GM18505 (cell line): ENCODE data around the gene MAFG.

Source experiments
- ATAC-seq: cut with Tn5 transposase; IDR thresholded peaks from one replicate; pipeline ENCODE4 v1.9.1; 2021; ENCODE audit not compliant: unreplicated experiment
- POLR2A ChIP-seq: IDR thresholded peaks from 4 replicates; pipeline ENCODE4 v1.6.1; 2011; ENCODE audit warnings: borderline replicate concordance; ENCODE audit not compliant: insufficient read depth, insufficient read length; ENCODE audit errors: extremely low read depth

MAFG gene

DNA sequence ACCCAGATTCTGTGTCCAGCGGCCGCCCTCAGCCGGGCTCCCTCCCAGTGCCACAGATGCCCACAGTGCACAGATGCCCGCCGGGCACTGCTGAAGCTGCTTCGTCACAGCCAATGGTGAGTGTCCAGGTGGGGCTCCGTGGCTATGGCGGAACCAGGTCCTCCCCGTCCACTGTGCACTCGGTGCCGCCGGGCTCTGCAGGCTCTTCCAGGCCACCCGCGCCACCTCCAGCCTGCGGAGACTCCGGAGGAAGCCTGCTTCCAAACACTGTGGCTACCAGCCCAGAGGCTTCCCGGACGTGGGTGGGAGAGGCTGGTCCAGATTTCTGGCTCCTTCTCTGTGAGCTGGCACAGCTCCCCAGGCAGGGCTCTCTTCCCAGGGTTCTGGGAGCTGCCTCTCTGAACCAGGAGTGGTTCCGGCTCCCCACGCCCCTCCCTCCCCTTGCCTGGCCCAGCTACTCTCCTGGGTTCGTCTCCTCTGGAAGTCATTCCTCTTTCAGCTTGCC is 12.4 kb upstream of the MAFG start:
- TF ChIP-seq POLR2A, result no peak
- ATAC-seq, result no peak

DNA sequence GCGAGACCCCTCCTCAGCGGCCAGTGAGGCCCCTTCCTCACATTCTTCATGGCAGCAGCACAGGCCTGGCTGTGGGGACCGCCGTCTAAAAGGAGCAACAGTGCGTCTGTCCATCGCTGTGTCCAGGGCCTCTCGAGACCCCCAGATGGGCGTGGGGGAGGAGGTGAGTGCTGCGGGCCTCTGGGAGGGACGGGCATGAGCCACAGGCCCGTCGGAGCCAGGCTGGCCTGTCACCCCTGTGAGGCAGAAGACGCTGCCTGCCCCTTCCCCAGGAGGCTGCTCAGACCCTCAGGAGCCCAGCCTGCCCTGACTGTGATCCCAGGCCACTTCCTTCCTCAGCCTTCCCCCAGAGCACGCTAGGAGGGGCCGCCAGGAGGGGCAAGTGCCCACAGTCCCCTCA is 11.7 kb upstream of the MAFG start:
- no peak for TF ChIP-seq POLR2A
- no peak for ATAC-seq

- no peak for TF ChIP-seq POLR2A
- ATAC-seq, result no peak
These were observed 8.2 kb upstream of the MAFG start for GRCh38 chr17:81935709-81936084.

DNA sequence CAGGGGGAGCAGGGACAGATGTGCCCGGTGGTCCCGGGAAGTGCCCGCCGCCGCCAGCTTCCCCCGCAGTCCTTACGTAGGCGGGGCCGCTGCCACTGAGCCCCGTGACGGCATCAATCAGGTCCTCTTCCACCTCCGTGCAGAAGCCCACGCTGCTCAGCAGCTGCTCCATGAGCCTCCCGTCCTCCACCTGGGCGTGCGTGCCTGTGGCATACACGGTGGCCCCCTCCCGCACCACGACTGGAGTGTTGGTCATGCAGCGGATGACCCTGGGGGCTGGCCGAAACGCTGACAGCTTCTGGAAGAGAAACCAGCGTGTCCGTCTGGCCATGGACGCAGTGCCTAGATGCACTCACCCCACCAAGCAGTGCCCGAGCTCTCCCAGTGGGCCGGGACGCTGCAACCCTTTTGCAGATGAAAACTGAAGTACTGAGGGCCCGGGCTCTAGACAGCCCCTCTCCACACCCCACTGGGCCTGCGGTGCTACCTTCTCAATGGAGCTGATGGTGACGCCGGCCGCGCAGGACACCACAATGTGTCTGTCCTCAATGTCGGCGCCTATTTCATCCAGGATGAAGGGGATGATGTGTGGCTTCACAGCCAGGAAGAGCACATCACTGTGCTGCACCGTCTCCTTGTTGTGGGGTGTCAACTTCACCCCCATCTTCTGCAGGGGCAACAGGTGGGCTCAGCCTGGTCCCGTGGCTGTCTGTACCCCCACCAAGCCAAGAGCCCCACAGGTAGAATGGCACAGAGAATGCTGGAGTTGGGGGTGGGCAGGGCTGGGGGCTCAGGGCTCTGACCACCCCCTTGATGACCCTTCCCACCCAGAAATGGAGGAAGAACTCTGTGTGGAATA is 7.5 kb upstream of the MAFG start:
- TF ChIP-seq POLR2A, result no peak
- ATAC-seq, result no peak

- TF ChIP-seq POLR2A, result no peak
- ATAC-seq, result no peak
These were observed 6.7 kb upstream of the MAFG start for GRCh38 chr17:81934098-81934757.

DNA sequence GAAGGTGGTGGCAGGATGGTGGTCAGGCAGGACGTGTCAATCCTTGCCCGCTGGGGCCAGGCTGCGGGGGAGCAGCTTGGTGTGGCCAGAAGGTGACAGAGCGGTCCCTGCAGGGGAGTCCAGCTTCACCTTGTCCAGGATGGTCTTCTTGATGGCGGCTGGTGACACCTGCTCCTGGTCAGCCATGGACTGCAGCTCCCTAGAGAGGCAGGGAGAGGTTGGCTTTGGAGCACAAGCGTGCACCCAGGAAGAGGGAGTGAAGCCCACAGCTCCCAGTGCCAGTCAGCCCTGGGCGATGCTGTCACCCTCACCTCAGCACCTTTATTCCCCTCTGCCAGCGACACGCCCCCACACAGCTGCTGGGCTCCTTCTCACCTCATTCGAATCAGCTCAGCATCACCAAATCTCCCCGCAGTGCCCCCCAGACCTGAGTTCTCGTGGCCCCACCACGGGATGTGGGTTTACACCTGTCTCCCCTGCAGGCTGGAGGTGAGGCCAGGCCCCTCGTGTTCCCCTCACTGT is 5.7 kb upstream of the MAFG start:
- ATAC-seq, result no peak
- TF ChIP-seq POLR2A, result no peak

- no peak for TF ChIP-seq POLR2A
- ATAC-seq, result no peak
These were observed 4.9 kb upstream of the MAFG start for GRCh38 chr17:81932333-81932983.

GRCh38 chr17:81931557-81932332 is 4.2 kb upstream of the MAFG start:
- no peak for ATAC-seq
- TF ChIP-seq POLR2A, result no peak

DNA sequence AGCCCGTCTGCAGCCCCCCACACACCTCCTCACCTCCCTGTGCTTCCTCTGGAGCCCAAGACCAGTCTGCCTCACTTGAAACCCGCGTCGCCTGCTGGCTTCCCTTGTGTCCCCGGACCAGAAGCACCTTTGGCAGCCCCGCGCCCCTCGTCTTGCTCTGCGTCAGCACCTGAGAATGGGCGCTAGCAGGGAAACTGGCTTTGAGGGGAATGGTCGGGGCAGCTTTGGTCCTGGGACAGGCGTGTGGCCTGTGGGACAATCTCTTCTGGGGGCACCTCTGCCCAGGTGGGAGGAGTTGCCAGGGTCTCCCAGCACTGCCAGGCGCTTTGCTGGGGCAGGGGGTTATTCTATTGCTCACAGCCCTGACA is 3.6 kb upstream of the MAFG start:
- ATAC-seq, result no peak
- no peak for TF ChIP-seq POLR2A

DNA sequence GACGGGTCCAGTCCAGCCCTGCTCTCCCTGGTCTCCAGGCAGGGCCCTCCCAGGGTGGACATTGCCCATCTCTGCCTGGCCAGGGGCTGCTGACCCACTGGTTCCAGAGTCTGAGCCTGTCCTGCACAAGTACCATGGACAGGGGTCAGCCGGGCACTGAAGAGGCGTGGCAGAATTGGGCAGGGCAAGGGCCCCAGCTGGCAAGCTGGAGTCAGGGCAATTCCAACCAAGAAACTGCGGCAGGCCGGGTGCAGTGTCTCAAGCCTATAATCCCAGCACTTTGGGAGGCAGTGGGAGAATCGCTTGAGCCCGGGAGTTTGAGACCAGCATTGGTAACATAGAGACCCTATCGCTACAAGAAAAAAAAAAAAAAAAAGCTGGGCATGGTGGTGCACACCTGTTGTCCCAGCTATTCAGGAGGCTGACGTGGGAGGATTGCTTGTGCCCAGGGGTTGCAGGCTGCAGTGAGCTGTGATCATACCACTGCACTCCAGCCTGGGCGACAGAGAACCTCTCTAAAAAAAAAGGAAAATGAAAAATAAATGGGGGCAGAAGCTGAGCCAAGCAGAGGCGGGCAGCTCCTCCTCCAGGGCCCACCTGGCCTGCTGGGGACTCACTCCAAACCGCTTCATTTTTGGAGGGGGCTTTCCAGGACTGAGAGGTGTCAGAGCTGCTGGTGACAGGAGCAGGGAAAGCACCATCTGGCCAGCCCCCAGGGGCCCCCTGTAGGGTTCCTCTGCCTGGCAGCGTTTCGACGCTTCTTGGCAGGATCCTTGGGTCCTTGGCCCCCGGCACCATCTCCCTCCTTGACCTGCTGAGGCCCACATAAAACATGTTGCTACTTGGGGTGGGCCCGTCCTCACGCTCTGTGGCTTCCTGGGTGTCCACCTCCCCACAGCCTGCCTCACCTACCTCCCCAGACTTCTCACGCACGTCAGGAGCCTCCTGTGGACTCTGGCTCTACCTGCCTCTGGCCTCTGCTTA is 2.9 kb upstream of the MAFG start:
- no peak for TF ChIP-seq POLR2A
- ATAC-seq, result no peak

DNA sequence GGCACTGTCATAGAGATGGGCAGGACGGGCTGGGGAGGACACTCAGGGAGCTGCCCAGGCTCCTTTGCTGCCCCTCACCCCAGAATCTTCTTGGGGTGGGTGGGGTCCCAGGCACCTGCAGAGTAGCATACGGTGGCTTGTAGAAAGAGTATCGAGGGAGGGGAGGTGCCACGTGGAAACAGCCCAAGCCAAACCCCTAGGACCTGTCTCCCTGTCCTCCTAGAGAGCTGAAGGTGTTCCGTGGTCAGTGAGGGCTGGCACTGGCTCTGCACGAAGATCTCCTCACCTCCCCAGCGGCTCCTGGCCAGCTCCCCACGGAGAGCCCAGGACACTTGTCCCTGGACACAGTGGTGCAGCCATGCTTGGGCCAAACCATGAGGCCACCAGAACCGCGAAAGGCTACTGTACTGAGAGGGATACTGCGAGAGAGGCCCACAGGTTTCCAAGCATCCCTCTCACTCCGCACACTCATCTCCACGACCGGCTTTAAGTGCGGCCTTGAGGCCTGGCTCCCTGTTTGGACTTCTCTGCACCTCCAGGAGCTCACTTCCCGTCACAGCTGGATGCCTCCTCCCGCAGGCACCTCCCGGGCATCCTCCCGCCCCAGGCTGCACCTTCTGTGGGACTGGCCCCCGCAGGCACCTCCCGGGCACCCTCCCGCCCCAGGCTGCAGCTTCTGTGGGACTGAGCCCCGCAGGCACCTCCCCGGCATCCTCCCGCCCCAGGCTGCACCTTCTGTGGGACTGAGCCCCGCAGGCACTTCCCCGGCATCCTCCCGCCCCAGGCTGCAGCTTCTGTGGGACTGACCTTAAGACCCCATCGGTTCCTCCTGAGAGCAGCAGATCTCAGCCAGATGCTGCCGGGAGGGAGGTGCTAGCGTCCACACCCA is 2.0 kb upstream of the MAFG start:
- TF ChIP-seq POLR2A, result no peak
- ATAC-seq, result no peak

GRCh38 chr17:81928544-81929252 is 1.2 kb upstream of the MAFG start:
- no peak for TF ChIP-seq POLR2A
- ATAC-seq, result no peak
